ENCODE measurements around the gene ATAD5.

Gene ATAD5

GRCh38 chr17:30942308-30943079 lies 110.7 kb downstream of the ATAD5 start:
- H3K4me3 ChIP-seq (ENCODE audit: low read depth, low read length): no peak overlapping the region
- H3K9me3 ChIP-seq (ENCODE audit: control insufficient read depth, insufficient read depth, low read depth, low read length): no peaks in the 10 kb centered on the region
- ChIA-PET CTCF (no interaction called here), POLR2A (no interaction called here)
- no peaks in the 10 kb centered on the region for H3K4me1 ChIP-seq (ENCODE audit: control insufficient read depth, insufficient read depth, low read length)
- TF ChIP-seq ZNF560 (tag by site-specific recombination; IDR thresholded peaks at IDR 0.05; ENCODE audit: borderline replicate concordance) (no peak), ZNF768 (tag by site-specific recombination; IDR thresholded peaks at IDR 0.05) (no peak), ZNF37A (tag by site-specific recombination; IDR thresholded peaks at IDR 0.05) (no peak), IKZF3 (tag by site-specific recombination; IDR thresholded peaks at IDR 0.05) (no peak), ZNF76 (tag by site-specific recombination; IDR thresholded peaks at IDR 0.05; ENCODE audit: borderline replicate concordance, low read depth) (no peak), ZNF549 (tag by site-specific recombination; IDR thresholded peaks at IDR 0.05) (no peak), SETDB1 (IDR thresholded peaks at IDR 0.05; ENCODE audit: insufficient read length, low read length) (no peak), ZNF501 (tag by site-specific recombination; IDR thresholded peaks at IDR 0.05) (no peak), OVOL3 (tag by site-specific recombination; IDR thresholded peaks at IDR 0.05) (no peak), ZNF621 (tag by site-specific recombination; IDR thresholded peaks at IDR 0.05) (no peak), ZNF221 (tag by site-specific recombination; IDR thresholded peaks at IDR 0.05; ENCODE audit: borderline replicate concordance) (no peak), ZSCAN16 (tag by site-specific recombination; IDR thresholded peaks at IDR 0.05) (no peak), ZNF239 (tag by site-specific recombination; IDR thresholded peaks at IDR 0.05) (no peak), ZNF433 (tag by site-specific recombination; IDR thresholded peaks at IDR 0.05; ENCODE audit: low read depth) (no peak), ZNF600 (tag by site-specific recombination; IDR thresholded peaks at IDR 0.05) (no peak), ZNF184 (tag by site-specific recombination; IDR thresholded peaks at IDR 0.05) (no peak), HIC1 (tag by site-specific recombination; IDR thresholded peaks at IDR 0.05) (no peak)
- TF ChIP-seq, protein P1, sequence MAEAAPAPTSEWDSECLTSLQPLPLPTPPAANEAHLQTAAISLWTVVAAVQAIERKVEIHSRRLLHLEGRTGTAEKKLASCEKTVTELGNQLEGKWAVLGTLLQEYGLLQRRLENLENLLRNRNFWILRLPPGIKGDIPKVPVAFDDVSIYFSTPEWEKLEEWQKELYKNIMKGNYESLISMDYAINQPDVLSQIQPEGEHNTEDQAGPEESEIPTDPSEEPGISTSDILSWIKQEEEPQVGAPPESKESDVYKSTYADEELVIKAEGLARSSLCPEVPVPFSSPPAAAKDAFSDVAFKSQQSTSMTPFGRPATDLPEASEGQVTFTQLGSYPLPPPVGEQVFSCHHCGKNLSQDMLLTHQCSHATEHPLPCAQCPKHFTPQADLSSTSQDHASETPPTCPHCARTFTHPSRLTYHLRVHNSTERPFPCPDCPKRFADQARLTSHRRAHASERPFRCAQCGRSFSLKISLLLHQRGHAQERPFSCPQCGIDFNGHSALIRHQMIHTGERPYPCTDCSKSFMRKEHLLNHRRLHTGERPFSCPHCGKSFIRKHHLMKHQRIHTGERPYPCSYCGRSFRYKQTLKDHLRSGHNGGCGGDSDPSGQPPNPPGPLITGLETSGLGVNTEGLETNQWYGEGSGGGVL (tag by site-specific recombination; IDR thresholded peaks at IDR 0.05): no peak
- H3K27ac ChIP-seq (ENCODE audit: extremely low read depth, low read depth, low read length): no peak overlapping the region
- peaks cover 15 to 67% of the 10 kb centered on the region in 2 experiments; a peak in 2 of 3 replicates for H3K36me3 ChIP-seq (ENCODE audit: control insufficient read depth in 2 of 2, insufficient read depth in 1 of 2, low read length in 2 of 2)
